ENCODE data around the gene MAP6.

MAP6 gene

GRCh38 chr11:75576499-75576918, 92.3 kb downstream of the MAP6 start:
- Histone ChIP-seq H3K27ac (ENCODE audit: low read depth in 2 of 2, low read length in 2 of 2) (no peak overlapping the region), H3K36me3 (ENCODE audit: control insufficient read depth in 2 of 2, insufficient read depth in 2 of 2, low read length in 2 of 2) (peaks cover 19 to 26% of the 10 kb centered on the region in 2 donors), H3K4me1 (ENCODE audit: control insufficient read depth in 2 of 2, insufficient read depth in 2 of 2, low read length in 2 of 2) (peaks cover 0 to 2% of the 10 kb centered on the region in 2 donors), H3K27me3 (ENCODE audit: control insufficient read depth in 2 of 2, insufficient read depth in 2 of 2, low read length in 2 of 2) (no peaks in the 10 kb centered on the region), H3K9me3 (ENCODE audit: control insufficient read depth in 2 of 2, low read length in 2 of 2) (no peaks in the 10 kb centered on the region), H3K4me3 (ENCODE audit: low read length in 2 of 2) (no peak overlapping the region), H3K9ac (ENCODE audit: low read depth in 1 of 2, low read length in 2 of 2) (no peak overlapping the region)

- Histone ChIP-seq H3K9me3 (ENCODE audit: control insufficient read depth in 2 of 2, low read length in 2 of 2) (no peaks in the 10 kb centered on the region), H3K27ac (ENCODE audit: low read depth in 2 of 2, low read length in 2 of 2) (no peak overlapping the region)
These were observed 92.8 kb downstream of the MAP6 start for GRCh38 chr11:75576017-75576416.

GRCh38 chr11:75574698-75575602, 93.9 kb downstream of the MAP6 start:
- Histone ChIP-seq H3K27me3 (ENCODE audit: control insufficient read depth in 2 of 2, insufficient read depth in 2 of 2, low read length in 2 of 2) (no peaks in the 10 kb centered on the region), H3K4me1 (ENCODE audit: control insufficient read depth in 2 of 2, insufficient read depth in 2 of 2, low read length in 2 of 2) (peaks cover 0 to 2% of the 10 kb centered on the region in 2 donors), H3K9me3 (ENCODE audit: control insufficient read depth in 2 of 2, low read length in 2 of 2) (no peaks in the 10 kb centered on the region), H3K9ac (ENCODE audit: low read depth in 1 of 2, low read length in 2 of 2) (no peak overlapping the region), H3K27ac (ENCODE audit: low read depth in 2 of 2, low read length in 2 of 2) (no peak overlapping the region), H3K36me3 (ENCODE audit: control insufficient read depth in 2 of 2, insufficient read depth in 2 of 2, low read length in 2 of 2) (peaks cover 33 to 41% of the 10 kb centered on the region in 2 donors), H3K4me3 (ENCODE audit: low read length in 2 of 2) (no peak overlapping the region)

More at GRCh38 chr11:75576017-75576416, 92.8 kb downstream of the MAP6 start:
- Histone ChIP-seq H3K4me3 (ENCODE audit: low read length in 2 of 2) (no peak overlapping the region), H3K36me3 (ENCODE audit: control insufficient read depth in 2 of 2, insufficient read depth in 2 of 2, low read length in 2 of 2) (peaks cover 22 to 31% of the 10 kb centered on the region in 2 donors), H3K9ac (ENCODE audit: low read depth in 1 of 2, low read length in 2 of 2) (no peak overlapping the region), H3K27me3 (ENCODE audit: control insufficient read depth in 2 of 2, insufficient read depth in 2 of 2, low read length in 2 of 2) (no peaks in the 10 kb centered on the region), H3K4me1 (ENCODE audit: control insufficient read depth in 2 of 2, insufficient read depth in 2 of 2, low read length in 2 of 2) (peaks cover 0 to 2% of the 10 kb centered on the region in 2 donors)

GRCh38 chr11:75572744-75573143, 96.1 kb downstream of the MAP6 start:
- no peak overlapping the region for H3K9ac ChIP-seq (ENCODE audit: low read depth in 1 of 2, low read length in 2 of 2)
- H3K27me3 ChIP-seq (ENCODE audit: control insufficient read depth in 2 of 2, insufficient read depth in 2 of 2, low read length in 2 of 2), result no peaks in the 10 kb centered on the region
- H3K36me3 ChIP-seq (ENCODE audit: control insufficient read depth in 2 of 2, insufficient read depth in 2 of 2, low read length in 2 of 2), result peaks cover 46 to 60% of the 10 kb centered on the region in 2 donors
- H3K27ac ChIP-seq (ENCODE audit: low read depth in 2 of 2, low read length in 2 of 2), result no peak overlapping the region
- H3K4me1 ChIP-seq (ENCODE audit: control insufficient read depth in 2 of 2, insufficient read depth in 2 of 2, low read length in 2 of 2), result peaks cover 0 to 2% of the 10 kb centered on the region in 2 donors
- H3K4me3 ChIP-seq (ENCODE audit: low read length in 2 of 2), result no peak overlapping the region
- no peaks in the 10 kb centered on the region for H3K9me3 ChIP-seq (ENCODE audit: control insufficient read depth in 2 of 2, low read length in 2 of 2)

GRCh38 chr11:75571625-75572024, 97.2 kb downstream of the MAP6 start:
- Histone ChIP-seq H3K9ac (ENCODE audit: low read depth in 1 of 2, low read length in 2 of 2) (no peak overlapping the region), H3K36me3 (ENCODE audit: control insufficient read depth in 2 of 2, insufficient read depth in 2 of 2, low read length in 2 of 2) (peaks cover 50 to 70% of the 10 kb centered on the region in 2 donors), H3K4me1 (ENCODE audit: control insufficient read depth in 2 of 2, insufficient read depth in 2 of 2, low read length in 2 of 2) (no peaks in the 10 kb centered on the region), H3K9me3 (ENCODE audit: control insufficient read depth in 2 of 2, low read length in 2 of 2) (no peaks in the 10 kb centered on the region), H3K27me3 (ENCODE audit: control insufficient read depth in 2 of 2, insufficient read depth in 2 of 2, low read length in 2 of 2) (no peaks in the 10 kb centered on the region), H3K4me3 (ENCODE audit: low read length in 2 of 2) (no peak overlapping the region), H3K27ac (ENCODE audit: low read depth in 2 of 2, low read length in 2 of 2) (no peak overlapping the region)

GRCh38 chr11:75570559-75571139, 98.2 kb downstream of the MAP6 start:
- Histone ChIP-seq H3K36me3 (ENCODE audit: control insufficient read depth in 2 of 2, insufficient read depth in 2 of 2, low read length in 2 of 2) (peaks cover 52 to 79% of the 10 kb centered on the region in 2 donors), H3K27me3 (ENCODE audit: control insufficient read depth in 2 of 2, insufficient read depth in 2 of 2, low read length in 2 of 2) (no peaks in the 10 kb centered on the region), H3K9ac (ENCODE audit: low read depth in 1 of 2, low read length in 2 of 2) (no peak overlapping the region), H3K4me3 (ENCODE audit: low read length in 2 of 2) (no peak overlapping the region), H3K27ac (ENCODE audit: low read depth in 2 of 2, low read length in 2 of 2) (no peak overlapping the region), H3K9me3 (ENCODE audit: control insufficient read depth in 2 of 2, low read length in 2 of 2) (no peaks in the 10 kb centered on the region), H3K4me1 (ENCODE audit: control insufficient read depth in 2 of 2, insufficient read depth in 2 of 2, low read length in 2 of 2) (peaks cover 0 to 3% of the 10 kb centered on the region in 2 donors)

- H3K36me3 ChIP-seq (ENCODE audit: control insufficient read depth in 2 of 2, insufficient read depth in 2 of 2, low read length in 2 of 2), result peaks cover 52 to 74% of the 10 kb centered on the region in 2 donors
- no peaks in the 10 kb centered on the region for H3K9me3 ChIP-seq (ENCODE audit: control insufficient read depth in 2 of 2, low read length in 2 of 2)
- no peak overlapping the region for H3K4me3 ChIP-seq (ENCODE audit: low read length in 2 of 2)
- no peak overlapping the region for H3K9ac ChIP-seq (ENCODE audit: low read depth in 1 of 2, low read length in 2 of 2)
- no peaks in the 10 kb centered on the region for H3K27me3 ChIP-seq (ENCODE audit: control insufficient read depth in 2 of 2, insufficient read depth in 2 of 2, low read length in 2 of 2)
- H3K27ac ChIP-seq (ENCODE audit: low read depth in 2 of 2, low read length in 2 of 2), result no peak overlapping the region
- H3K4me1 ChIP-seq (ENCODE audit: control insufficient read depth in 2 of 2, insufficient read depth in 2 of 2, low read length in 2 of 2), result peaks cover 0 to 12% of the 10 kb centered on the region in 2 donors
These were observed 100.1 kb downstream of the MAP6 start for GRCh38 chr11:75568616-75569219.

- Histone ChIP-seq H3K4me1 (ENCODE audit: control insufficient read depth in 2 of 2, insufficient read depth in 2 of 2, low read length in 2 of 2) (peaks cover 5 to 19% of the 10 kb centered on the region in 2 donors), H3K9ac (ENCODE audit: low read depth in 1 of 2, low read length in 2 of 2) (no peak overlapping the region), H3K9me3 (ENCODE audit: control insufficient read depth in 2 of 2, low read length in 2 of 2) (no peaks in the 10 kb centered on the region), H3K27me3 (ENCODE audit: control insufficient read depth in 2 of 2, insufficient read depth in 2 of 2, low read length in 2 of 2) (no peaks in the 10 kb centered on the region), H3K4me3 (ENCODE audit: low read length in 2 of 2) (no peak overlapping the region), H3K27ac (ENCODE audit: low read depth in 2 of 2, low read length in 2 of 2) (no peak overlapping the region), H3K36me3 (ENCODE audit: control insufficient read depth in 2 of 2, insufficient read depth in 2 of 2, low read length in 2 of 2) (peaks cover 46 to 67% of the 10 kb centered on the region in 2 donors)
These were observed 100.9 kb downstream of the MAP6 start for GRCh38 chr11:75567971-75568370.

GRCh38 chr11:75566763-75567279, 102.0 kb downstream of the MAP6 start:
- Histone ChIP-seq H3K4me3 (ENCODE audit: low read length in 2 of 2) (no peak overlapping the region), H3K9ac (ENCODE audit: low read depth in 1 of 2, low read length in 2 of 2) (no peak overlapping the region), H3K4me1 (ENCODE audit: control insufficient read depth in 2 of 2, insufficient read depth in 2 of 2, low read length in 2 of 2) (peaks cover 8 to 21% of the 10 kb centered on the region in 2 donors), H3K27me3 (ENCODE audit: control insufficient read depth in 2 of 2, insufficient read depth in 2 of 2, low read length in 2 of 2) (no peaks in the 10 kb centered on the region), H3K27ac (ENCODE audit: low read depth in 2 of 2, low read length in 2 of 2) (no peak overlapping the region), H3K9me3 (ENCODE audit: control insufficient read depth in 2 of 2, low read length in 2 of 2) (no peaks in the 10 kb centered on the region), H3K36me3 (ENCODE audit: control insufficient read depth in 2 of 2, insufficient read depth in 2 of 2, low read length in 2 of 2) (peaks cover 36 to 56% of the 10 kb centered on the region in 2 donors)

Measured in mucosa of rectum (tissue), 2 donors.